ENCODE results near the gene LSAMP.

LSAMP gene

GRCh38 chr3:116432795-116433194 is 12.5 kb downstream of the LSAMP start:
- H3K27ac ChIP-seq = no peak overlapping the region
- no peaks in the 10 kb centered on the region for H3K27me3 ChIP-seq
- TF ChIP-seq CTCF (IDR thresholded peaks at IDR 0.05) = no peak
- no peaks in the 10 kb centered on the region for H3K4me1 ChIP-seq (ENCODE audit: control insufficient read depth in 1 of 2, insufficient read depth in 1 of 2, low read depth in 1 of 2, low read length in 1 of 2)
- no peaks in the 10 kb centered on the region for H3K9me3 ChIP-seq
- H3K36me3 ChIP-seq = no peaks in the 10 kb centered on the region
- H3K4me3 ChIP-seq (ENCODE audit: low read depth in 1 of 2, low read length in 1 of 2) = no peak overlapping the region

- H3K27me3 ChIP-seq = no peaks in the 10 kb centered on the region
- no peak overlapping the region for H3K4me3 ChIP-seq (ENCODE audit: low read depth in 1 of 2, low read length in 1 of 2)
- no peak overlapping the region for H3K27ac ChIP-seq
- H3K9me3 ChIP-seq = no peaks in the 10 kb centered on the region
- no peaks in the 10 kb centered on the region for H3K36me3 ChIP-seq
- H3K4me1 ChIP-seq (ENCODE audit: control insufficient read depth in 1 of 2, insufficient read depth in 1 of 2, low read depth in 1 of 2, low read length in 1 of 2) = no peaks in the 10 kb centered on the region
- no peak for TF ChIP-seq CTCF (IDR thresholded peaks at IDR 0.05)
Measured at GRCh38 chr3:116429479-116430269, 15.6 kb downstream of the LSAMP start.

GRCh38 chr3:116426036-116426435 is 19.3 kb downstream of the LSAMP start:
- H3K27me3 ChIP-seq = no peaks in the 10 kb centered on the region
- no peaks in the 10 kb centered on the region for H3K4me1 ChIP-seq (ENCODE audit: control insufficient read depth in 1 of 2, insufficient read depth in 1 of 2, low read depth in 1 of 2, low read length in 1 of 2)
- no peak overlapping the region for H3K27ac ChIP-seq
- H3K36me3 ChIP-seq = no peaks in the 10 kb centered on the region
- no peak overlapping the region for H3K4me3 ChIP-seq (ENCODE audit: low read depth in 1 of 2, low read length in 1 of 2)
- no peaks in the 10 kb centered on the region for H3K9me3 ChIP-seq
- TF ChIP-seq CTCF (IDR thresholded peaks at IDR 0.05) = no peak

GRCh38 chr3:116425126-116425525 is 20.2 kb downstream of the LSAMP start:
- TF ChIP-seq CTCF (IDR thresholded peaks at IDR 0.05) = no peak
- H3K36me3 ChIP-seq = no peaks in the 10 kb centered on the region
- H3K27me3 ChIP-seq = no peaks in the 10 kb centered on the region
- no peak overlapping the region for H3K27ac ChIP-seq
- H3K9me3 ChIP-seq = no peaks in the 10 kb centered on the region
- H3K4me3 ChIP-seq (ENCODE audit: low read depth in 1 of 2, low read length in 1 of 2) = no peak overlapping the region
- no peaks in the 10 kb centered on the region for H3K4me1 ChIP-seq (ENCODE audit: control insufficient read depth in 1 of 2, insufficient read depth in 1 of 2, low read depth in 1 of 2, low read length in 1 of 2)

- H3K9me3 ChIP-seq = no peaks in the 10 kb centered on the region
Measured at GRCh38 chr3:116423945-116424344, 21.3 kb downstream of the LSAMP start.

More at GRCh38 chr3:116423945-116424344, 21.3 kb downstream of the LSAMP start:
- H3K36me3 ChIP-seq = no peaks in the 10 kb centered on the region
- H3K27ac ChIP-seq = no peak overlapping the region
- no peak overlapping the region for H3K4me3 ChIP-seq (ENCODE audit: low read depth in 1 of 2, low read length in 1 of 2)
- no peaks in the 10 kb centered on the region for H3K4me1 ChIP-seq (ENCODE audit: control insufficient read depth in 1 of 2, insufficient read depth in 1 of 2, low read depth in 1 of 2, low read length in 1 of 2)
- no peak for TF ChIP-seq CTCF (IDR thresholded peaks at IDR 0.05)
- H3K27me3 ChIP-seq = no peaks in the 10 kb centered on the region
